ENCODE data around the gene SORT1. TPM values are rescaled to one million over a fixed set of nuclear protein-coding genes. Genes with fewer than 3 reads are reported as not detected.

Gene SORT1
- total and polyA plus RNA-seq, 4 donors: 1.0 to 10.6 (median 3.4) TPM

GRCh38 chr1:109268431-109269211 is 129.1 kb downstream of the SORT1 start:
- no peak for TF ChIP-seq CTCF (IDR thresholded peaks at IDR 0.05; ENCODE audit: low read depth, low read length, missing input control)
- no peak for TF ChIP-seq FOXA2 (IDR thresholded peaks at IDR 0.05)
- TF ChIP-seq MAX (IDR thresholded peaks at IDR 0.05): no peak
- no peak for TF ChIP-seq HNF4G (IDR thresholded peaks at IDR 0.05)
- no peak for TF ChIP-seq RAD21 (IDR thresholded peaks at IDR 0.05)
- TF ChIP-seq SP1 (IDR thresholded peaks at IDR 0.05): no peak
- TF ChIP-seq JUND (IDR thresholded peaks at IDR 0.05): no peak
- no peak for TF ChIP-seq ZBTB33 (IDR thresholded peaks at IDR 0.05)
- no peak for TF ChIP-seq TAF1 (conservative IDR thresholded peaks at IDR 0.05)
- no peak for TF ChIP-seq GABPA (IDR thresholded peaks at IDR 0.05 in 1 of 2, conservative IDR thresholded peaks at IDR 0.05 in 1 of 2)
- TF ChIP-seq RXRA (IDR thresholded peaks at IDR 0.05): no peak
- no peak for TF ChIP-seq REST (IDR thresholded peaks at IDR 0.05)
- Histone ChIP-seq H3K36me3 (ENCODE audit: control insufficient read depth in 4 of 4, insufficient read depth in 3 of 4, low read depth in 1 of 4, low read length in 3 of 4) (no peaks in the 10 kb centered on the region), H3K27ac (ENCODE audit: low read depth in 1 of 2, low read length in 2 of 2) (no peak overlapping the region), H3K9ac (ENCODE audit: low read depth in 1 of 2, low read length in 2 of 2) (no peak overlapping the region), H3K4me1 (ENCODE audit: control insufficient read depth in 4 of 4, insufficient read depth in 4 of 4, low read length in 3 of 4) (no peaks in the 10 kb centered on the region), H3K27me3 (ENCODE audit: control insufficient read depth in 4 of 4, insufficient read depth in 4 of 4, low read length in 3 of 4) (no peaks in the 10 kb centered on the region), H3K4me3 (ENCODE audit: low read depth in 1 of 3, low read length in 3 of 3) (no peak overlapping the region), H3K9me3 (ENCODE audit: control insufficient read depth in 4 of 4, low read length in 3 of 4) (no peaks in the 10 kb centered on the region)
- WGBS: 96% methylated on average over 29 of the region's 29 CpGs
- no peak for DNase-seq (ENCODE audit: low spot score)

- DNase-seq (ENCODE audit: low spot score): no peak
- H3K27ac ChIP-seq (ENCODE audit: low read depth in 1 of 2, low read length in 2 of 2): no peak overlapping the region
- H3K27me3 ChIP-seq (ENCODE audit: control insufficient read depth in 4 of 4, insufficient read depth in 4 of 4, low read length in 3 of 4): no peaks in the 10 kb centered on the region
- no peak overlapping the region for H3K9ac ChIP-seq (ENCODE audit: low read depth in 1 of 2, low read length in 2 of 2)
- no peak overlapping the region for H3K4me3 ChIP-seq (ENCODE audit: low read depth in 1 of 3, low read length in 3 of 3)
- H3K36me3 ChIP-seq (ENCODE audit: control insufficient read depth in 4 of 4, insufficient read depth in 3 of 4, low read depth in 1 of 4, low read length in 3 of 4): no peaks in the 10 kb centered on the region
- TF ChIP-seq RAD21 (IDR thresholded peaks at IDR 0.05): no peak
- no peak for TF ChIP-seq GABPA (IDR thresholded peaks at IDR 0.05 in 1 of 2, conservative IDR thresholded peaks at IDR 0.05 in 1 of 2)
- TF ChIP-seq NR2F2 (IDR thresholded peaks at IDR 0.05): no peak
- TF ChIP-seq MAX (IDR thresholded peaks at IDR 0.05): no peak
- no peak for TF ChIP-seq HNF4A (conservative IDR thresholded peaks at IDR 0.05)
- TF ChIP-seq RXRA (IDR thresholded peaks at IDR 0.05): no peak
- TF ChIP-seq SP1 (IDR thresholded peaks at IDR 0.05): no peak
- no peak for TF ChIP-seq JUND (IDR thresholded peaks at IDR 0.05)
- TF ChIP-seq FOXA1 (IDR thresholded peaks at IDR 0.05): no peak
- no peak for TF ChIP-seq ZBTB33 (IDR thresholded peaks at IDR 0.05)
- TF ChIP-seq CTCF (IDR thresholded peaks at IDR 0.05; ENCODE audit: low read depth, low read length, missing input control): no peak
- no peak for TF ChIP-seq TAF1 (conservative IDR thresholded peaks at IDR 0.05)
- no peaks in the 10 kb centered on the region for H3K9me3 ChIP-seq (ENCODE audit: control insufficient read depth in 4 of 4, low read length in 3 of 4)
- H3K4me1 ChIP-seq (ENCODE audit: control insufficient read depth in 4 of 4, insufficient read depth in 4 of 4, low read length in 3 of 4): no peaks in the 10 kb centered on the region
- 96% methylated on average over 17 of the region's 17 CpGs for WGBS
These were observed 129.9 kb downstream of the SORT1 start for GRCh38 chr1:109267743-109268300.

All from liver (tissue), 9 donors.